Measurements from ENCODE around the gene GLIS1. TPM values are rescaled to one million over a fixed set of nuclear protein-coding genes. Genes with fewer than 3 reads are reported as not detected.

The GLIS1 gene
- total and polyA plus RNA-seq, 2 experiments from 2014 or later, result 0.26 to 0.31 TPM

GRCh38 chr1:53513846-53514245 lies 225.1 kb downstream of the GLIS1 start (continued):
- TF ChIP-seq, protein P1, sequence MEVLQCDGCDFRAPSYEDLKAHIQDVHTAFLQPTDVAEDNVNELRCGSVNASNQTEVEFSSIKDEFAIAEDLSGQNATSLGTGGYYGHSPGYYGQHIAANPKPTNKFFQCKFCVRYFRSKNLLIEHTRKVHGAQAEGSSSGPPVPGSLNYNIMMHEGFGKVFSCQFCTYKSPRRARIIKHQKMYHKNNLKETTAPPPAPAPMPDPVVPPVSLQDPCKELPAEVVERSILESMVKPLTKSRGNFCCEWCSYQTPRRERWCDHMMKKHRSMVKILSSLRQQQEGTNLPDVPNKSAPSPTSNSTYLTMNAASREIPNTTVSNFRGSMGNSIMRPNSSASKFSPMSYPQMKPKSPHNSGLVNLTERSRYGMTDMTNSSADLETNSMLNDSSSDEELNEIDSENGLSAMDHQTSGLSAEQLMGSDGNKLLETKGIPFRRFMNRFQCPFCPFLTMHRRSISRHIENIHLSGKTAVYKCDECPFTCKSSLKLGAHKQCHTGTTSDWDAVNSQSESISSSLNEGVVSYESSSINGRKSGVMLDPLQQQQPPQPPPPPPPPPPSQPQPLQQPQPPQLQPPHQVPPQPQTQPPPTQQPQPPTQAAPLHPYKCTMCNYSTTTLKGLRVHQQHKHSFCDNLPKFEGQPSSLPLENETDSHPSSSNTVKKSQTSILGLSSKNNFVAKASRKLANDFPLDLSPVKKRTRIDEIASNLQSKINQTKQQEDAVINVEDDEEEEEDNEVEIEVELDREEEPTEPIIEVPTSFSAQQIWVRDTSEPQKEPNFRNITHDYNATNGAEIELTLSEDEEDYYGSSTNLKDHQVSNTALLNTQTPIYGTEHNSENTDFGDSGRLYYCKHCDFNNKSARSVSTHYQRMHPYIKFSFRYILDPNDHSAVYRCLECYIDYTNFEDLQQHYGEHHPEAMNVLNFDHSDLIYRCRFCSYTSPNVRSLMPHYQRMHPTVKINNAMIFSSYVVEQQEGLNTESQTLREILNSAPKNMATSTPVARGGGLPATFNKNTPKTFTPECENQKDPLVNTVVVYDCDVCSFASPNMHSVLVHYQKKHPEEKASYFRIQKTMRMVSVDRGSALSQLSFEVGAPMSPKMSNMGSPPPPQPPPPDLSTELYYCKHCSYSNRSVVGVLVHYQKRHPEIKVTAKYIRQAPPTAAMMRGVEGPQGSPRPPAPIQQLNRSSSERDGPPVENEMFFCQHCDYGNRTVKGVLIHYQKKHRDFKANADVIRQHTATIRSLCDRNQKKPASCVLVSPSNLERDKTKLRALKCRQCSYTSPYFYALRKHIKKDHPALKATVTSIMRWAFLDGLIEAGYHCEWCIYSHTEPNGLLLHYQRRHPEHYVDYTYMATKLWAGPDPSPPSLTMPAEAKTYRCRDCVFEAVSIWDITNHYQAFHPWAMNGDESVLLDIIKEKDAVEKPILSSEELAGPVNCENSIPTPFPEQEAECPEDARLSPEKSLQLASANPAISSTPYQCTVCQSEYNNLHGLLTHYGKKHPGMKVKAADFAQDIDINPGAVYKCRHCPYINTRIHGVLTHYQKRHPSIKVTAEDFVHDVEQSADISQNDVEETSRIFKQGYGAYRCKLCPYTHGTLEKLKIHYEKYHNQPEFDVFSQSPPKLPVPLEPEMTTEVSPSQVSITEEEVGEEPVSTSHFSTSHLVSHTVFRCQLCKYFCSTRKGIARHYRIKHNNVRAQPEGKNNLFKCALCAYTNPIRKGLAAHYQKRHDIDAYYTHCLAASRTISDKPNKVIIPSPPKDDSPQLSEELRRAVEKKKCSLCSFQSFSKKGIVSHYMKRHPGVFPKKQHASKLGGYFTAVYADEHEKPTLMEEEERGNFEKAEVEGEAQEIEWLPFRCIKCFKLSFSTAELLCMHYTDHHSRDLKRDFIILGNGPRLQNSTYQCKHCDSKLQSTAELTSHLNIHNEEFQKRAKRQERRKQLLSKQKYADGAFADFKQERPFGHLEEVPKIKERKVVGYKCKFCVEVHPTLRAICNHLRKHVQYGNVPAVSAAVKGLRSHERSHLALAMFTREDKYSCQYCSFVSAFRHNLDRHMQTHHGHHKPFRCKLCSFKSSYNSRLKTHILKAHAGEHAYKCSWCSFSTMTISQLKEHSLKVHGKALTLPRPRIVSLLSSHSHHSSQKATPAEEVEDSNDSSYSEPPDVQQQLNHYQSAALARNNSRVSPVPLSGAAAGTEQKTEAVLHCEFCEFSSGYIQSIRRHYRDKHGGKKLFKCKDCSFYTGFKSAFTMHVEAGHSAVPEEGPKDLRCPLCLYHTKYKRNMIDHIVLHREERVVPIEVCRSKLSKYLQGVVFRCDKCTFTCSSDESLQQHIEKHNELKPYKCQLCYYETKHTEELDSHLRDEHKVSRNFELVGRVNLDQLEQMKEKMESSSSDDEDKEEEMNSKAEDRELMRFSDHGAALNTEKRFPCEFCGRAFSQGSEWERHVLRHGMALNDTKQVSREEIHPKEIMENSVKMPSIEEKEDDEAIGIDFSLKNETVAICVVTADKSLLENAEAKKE (CRISPR knock-in tag; IDR thresholded peaks at IDR 0.05), result no peak

- no peaks in the 10 kb centered on the region for H3K36me3 ChIP-seq (ENCODE audit: insufficient read depth)
- H3K4me3 ChIP-seq, result no peak overlapping the region
- Mint-ChIP-seq H3K27ac (no peak overlapping the region), H3K4me1 (peaks cover 17% of the 10 kb centered on the region), H3K27me3 (ENCODE audit: insufficient read depth, low read depth, poor library complexity) (peaks cover 5% of the 10 kb centered on the region), H3K4me3 (no peak overlapping the region), H3K36me3 (ENCODE audit: low read depth) (no peaks in the 10 kb centered on the region), H3K9me3 (no peaks in the 10 kb centered on the region)
- H3K4me1 ChIP-seq (ENCODE audit: insufficient read depth), result no peaks in the 10 kb centered on the region
- no peak overlapping the region for H3K4me2 ChIP-seq
- no peaks in the 10 kb centered on the region for H4K20me1 ChIP-seq (replicated peaks; ENCODE audit: insufficient read depth)
- no peak for DNase-seq (ENCODE audit: low spot score)
- H3K9me2 ChIP-seq (ENCODE audit: insufficient read depth), result no peaks in the 10 kb centered on the region
- H3K27me3 ChIP-seq (ENCODE audit: insufficient read depth), result no peaks in the 10 kb centered on the region
- H3K27ac ChIP-seq (ENCODE audit: low read depth), result no peak overlapping the region
- H2AFZ ChIP-seq, result no peak overlapping the region
- ATAC-seq, result no peak
- no peaks in the 10 kb centered on the region for H3F3A ChIP-seq (replicated peaks; ENCODE audit: low read depth)
- H3K79me2 ChIP-seq (replicated peaks; ENCODE audit: insufficient read depth), result no peaks in the 10 kb centered on the region
- TF ChIP-seq, protein P1 (CRISPR knock-in tag; IDR thresholded peaks at IDR 0.05), result no peak
- TF ChIP-seq STAT1 (IDR thresholded peaks at IDR 0.05; ENCODE audit: unreplicated experiment) (no peak), CREB1 (CRISPR knock-in tag; IDR thresholded peaks at IDR 0.05; ENCODE audit: low read depth) (no peak), POLR2AphosphoS5 (IDR thresholded peaks at IDR 0.05; ENCODE audit: low read depth) (no peak), EZH2 (IDR thresholded peaks at IDR 0.05; ENCODE audit: low read depth, unreplicated experiment) (no peak), EZH2phosphoT487 (IDR thresholded peaks at IDR 0.05; ENCODE audit: unreplicated experiment) (no peak)
Observed at GRCh38 chr1:53512807-53513755, 225.9 kb downstream of the GLIS1 start.

Measured in GM23338 (cell line).